ENCODE data around the gene HOXA3. TPM values are rescaled to one million over a fixed set of nuclear protein-coding genes. Genes with fewer than 3 reads are reported as not detected.

The HOXA3 gene
- total and polyA plus RNA-seq, 2 of the 8 experiments (the other 6 are each of a cell fraction or from before 2014, with no cell fraction given): not detected

DNA sequence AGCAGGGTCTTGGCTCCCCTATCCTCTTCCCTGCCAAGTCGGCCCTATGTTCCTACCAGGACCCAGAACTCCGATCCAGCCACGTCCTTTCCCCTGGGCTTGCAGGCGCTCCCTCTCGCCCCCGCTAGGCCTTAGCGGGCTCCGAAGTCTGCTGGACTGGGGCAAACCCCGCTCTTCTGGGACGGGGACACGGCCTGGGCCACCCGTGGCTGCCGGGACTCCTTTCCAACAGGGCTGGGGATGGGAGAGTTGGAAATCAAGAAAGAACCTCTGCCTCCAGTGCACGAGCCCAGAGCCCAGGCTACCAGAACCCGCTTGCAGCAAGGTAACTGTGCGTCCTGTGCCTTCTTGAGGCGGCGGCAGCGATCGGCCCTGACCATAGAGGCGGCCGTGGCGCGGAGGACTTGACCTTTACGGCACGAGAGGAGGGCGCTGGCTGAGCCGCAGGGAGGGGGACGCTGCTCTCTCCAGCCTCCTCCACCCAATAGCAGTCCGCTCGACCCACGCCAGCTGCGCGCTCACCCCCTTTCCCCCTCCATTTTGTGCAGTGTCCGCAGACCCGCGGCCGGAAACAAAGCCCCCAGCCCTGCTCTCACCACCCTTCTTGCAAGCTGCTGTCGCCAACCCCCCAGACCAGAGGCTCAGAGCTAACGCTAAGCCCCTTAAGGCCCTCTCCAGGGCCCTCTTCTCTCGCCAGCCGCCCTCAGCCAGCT, 39.6 kb upstream of the HOXA3 start:
- Histone ChIP-seq H2BK15ac (ENCODE audit: low read length) (no peak overlapping the region), H3K27ac (ENCODE audit: low read depth, low read length) (no peak overlapping the region), H3K4me3 (ENCODE audit: extremely low read depth in 1 of 4, insufficient read depth in 2 of 4, low read depth in 3 of 4, low read length in 4 of 4) (peak overlapping the region in 1 of 4 experiments; percentile 26; a peak in 1 of 8 replicates), H3K4ac (replicated peaks; ENCODE audit: insufficient read length, low read depth, low read length) (no peak overlapping the region), H3K18ac (ENCODE audit: extremely low read depth, low read length) (no peak overlapping the region), H3K14ac (ENCODE audit: insufficient read length) (no peak overlapping the region), H3K36me3 (ENCODE audit: control insufficient read depth in 2 of 4, insufficient read depth in 4 of 4, low read length in 3 of 4) (peaks cover 0 to 10% (median 0%) of the 10 kb centered on the region in 4 experiments; a peak in 1 of 8 replicates), H3K9me3 (ENCODE audit: insufficient read depth in 2 of 2, low read depth in 1 of 2, low read length in 1 of 2) (peaks cover 0 to 3% of the 10 kb centered on the region in 2 experiments; a peak in 1 of 4 replicates), H4K91ac (replicated peaks; ENCODE audit: insufficient read length, low read length) (no peak overlapping the region), H2BK12ac (ENCODE audit: low read depth, low read length) (0 out of 2 replicates have a peak overlapping the region, but pooled peaks have one; percentile 27), H3K79me2 (ENCODE audit: control insufficient read depth in 1 of 2, insufficient read depth in 2 of 2, low read length in 2 of 2) (no peaks in the 10 kb centered on the region), H4K20me1 (replicated peaks in 1 of 2; ENCODE audit: control insufficient read depth in 1 of 2, insufficient read depth in 2 of 2, low read length in 2 of 2) (peaks cover 22 to 53% of the 10 kb centered on the region in 2 experiments), H3K23me2 (ENCODE audit: low read depth, low read length) (no peaks in the 10 kb centered on the region), H2BK5ac (ENCODE audit: low read depth, low read length) (no peak overlapping the region), H2AFZ (ENCODE audit: low read length) (no peak overlapping the region), H3K79me1 (ENCODE audit: low read depth, low read length) (no peaks in the 10 kb centered on the region), H3K27me3 (replicated peaks in 1 of 4; ENCODE audit: control insufficient read depth in 3 of 4, extremely low read depth in 1 of 4, insufficient read depth in 3 of 4, low read length in 3 of 4) (peaks cover 83 to 100% (median 95%) of the 10 kb centered on the region in 4 experiments), H3K4me1 (replicated peaks in 1 of 4; ENCODE audit: control insufficient read depth in 3 of 4, insufficient read depth in 4 of 4, low read length in 3 of 4) (peaks cover 0 to 17% (median 12%) of the 10 kb centered on the region in 4 experiments; a peak in 5 of 7 replicates), H3K56ac (replicated peaks; ENCODE audit: insufficient read length, low read depth, low read length) (no peak overlapping the region), H3K9ac (replicated peaks in 1 of 4; ENCODE audit: extremely low read depth in 1 of 4, low read depth in 3 of 4, low read length in 3 of 4) (no peak overlapping the region), H3K23ac (ENCODE audit: insufficient read length) (no peak overlapping the region), H2BK20ac (ENCODE audit: low read length) (no peak overlapping the region), H2BK120ac (replicated peaks; ENCODE audit: low read depth, low read length) (no peak overlapping the region), H3K4me2 (ENCODE audit: insufficient read depth in 1 of 2, low read depth in 2 of 2, low read length in 2 of 2) (peak overlapping the region; percentile 18 to 56; a peak in 3 of 4 replicates), H4K5ac (ENCODE audit: insufficient read length, low read depth, low read length) (no peak overlapping the region), H2AK5ac (ENCODE audit: low read depth, low read length) (no peak overlapping the region), H4K8ac (ENCODE audit: extremely low read depth, insufficient read depth, low read length) (no peak overlapping the region)
- no peak for FAIRE-seq
- DNase-seq (ENCODE audit: low read depth in 1 of 2, low spot score in 2 of 2): peak in 1 of 2 experiments; percentile 72
- WGBS, 2 experiments (ENCODE audit: extremely low coverage in 1 of 2, insufficient coverage in 1 of 2, insufficient read length in 1 of 2, insufficient replicate concordance in 2 of 2, low coverage in 1 of 2, low lambda C conversion rate in 2 of 2, missing lambda C conversion rate in 1 of 2): 8% methylated on average over 32 of the region's 42 CpGs; no CpG with 5 or more reads in 1 of the 2 experiments
- CTCF ChIA-PET (ENCODE audit: partially characterized antibody): interaction anchor here (1.1 to 9.1 kb wide), 3 partner anchors 12 to 17 kb away, joined by 3 to 64 read pairs (median 22); no protein-coding TSS in a partner anchor
- POLR2A ChIA-PET (ENCODE audit: partially characterized antibody): interaction anchor here (1.1 kb wide), 1 partner anchor 18 kb away, joined by 3 read pairs; no protein-coding TSS in a partner anchor
- TF ChIP-seq SIRT6 (IDR thresholded peaks at IDR 0.05; ENCODE audit: low read length) (no peak), EGR1 (IDR thresholded peaks at IDR 0.05; ENCODE audit: borderline replicate concordance, low read depth, low read length) (no peak), RNF2 (IDR thresholded peaks at IDR 0.05; ENCODE audit: borderline replicate concordance, low read depth, low read length, missing control alignments, poor library complexity, severe bottlenecking) (peak; percentile 72), KDM1A (IDR thresholded peaks at IDR 0.05; ENCODE audit: borderline replicate concordance, low read length) (no peak), CBX8 (IDR thresholded peaks at IDR 0.05; ENCODE audit: borderline replicate concordance, low read depth, low read length) (0 out of 2 replicates have a peak, but pooled peaks have one; percentile 60), RXRA (IDR thresholded peaks at IDR 0.05; ENCODE audit: insufficient read depth, low read depth, low read length) (no peak), EZH2 (IDR thresholded peaks at IDR 0.05; ENCODE audit: low read depth, low read length, severe bottlenecking) (peak; percentile 100), KDM5A (IDR thresholded peaks at IDR 0.05; ENCODE audit: low read length) (no peak), BACH1 (IDR thresholded peaks at IDR 0.05; ENCODE audit: low read length) (no peak), JUN (IDR thresholded peaks at IDR 0.05; ENCODE audit: low read depth, low read length) (no peak)
- TF ChIP-seq, protein P1, sequence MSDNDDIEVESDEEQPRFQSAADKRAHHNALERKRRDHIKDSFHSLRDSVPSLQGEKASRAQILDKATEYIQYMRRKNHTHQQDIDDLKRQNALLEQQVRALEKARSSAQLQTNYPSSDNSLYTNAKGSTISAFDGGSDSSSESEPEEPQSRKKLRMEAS (IDR thresholded peaks at IDR 0.05): 0 out of 2 replicates have a peak, but pooled peaks have one; percentile 15
